Measurements from ENCODE around the gene ANKRD45. TPM values are rescaled to one million over a fixed set of nuclear protein-coding genes. Genes with fewer than 3 reads are reported as not detected.

Gene ANKRD45
- total and polyA plus RNA-seq, 2 of the 8 experiments (the other 6 are each of a cell fraction or from before 2014, with no cell fraction given) = 0.41 to 2.8 TPM

DNA sequence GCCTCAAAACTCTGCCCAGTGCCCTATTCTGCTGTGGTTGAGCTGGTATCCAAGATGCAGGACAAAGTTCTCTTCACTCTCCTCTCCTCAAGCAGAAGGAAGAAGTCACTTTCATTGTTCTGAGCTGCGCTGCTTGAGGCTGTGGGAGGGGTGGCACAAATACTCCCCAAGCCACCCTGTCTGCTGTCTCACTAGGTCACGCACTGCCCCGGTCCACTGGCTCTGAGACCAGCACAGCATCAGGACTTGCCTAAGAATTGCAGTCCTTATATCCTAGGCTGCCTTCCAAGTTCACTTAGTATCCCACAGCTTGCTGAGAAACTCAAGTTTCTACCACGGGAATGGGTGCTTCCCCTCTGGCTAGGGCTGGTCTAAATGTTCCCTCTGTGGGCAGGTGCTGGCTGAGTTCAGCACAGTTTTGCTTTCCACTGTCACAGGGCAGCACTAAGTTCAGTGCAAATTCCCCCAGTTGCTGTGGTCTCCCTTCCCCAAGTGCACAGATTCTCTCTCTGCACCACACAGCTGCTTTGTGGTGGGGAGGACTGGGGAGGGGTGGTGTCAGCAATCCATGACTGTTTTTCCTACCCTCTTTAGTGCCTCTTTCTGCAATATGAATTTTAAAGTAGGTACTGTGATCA lies 99.2 kb downstream of the ANKRD45 start:
- H3K4me3 ChIP-seq (ENCODE audit: extremely low read depth in 1 of 4, insufficient read depth in 2 of 4, low read depth in 3 of 4, low read length in 4 of 4) = no peak overlapping the region
- H3K18ac ChIP-seq (ENCODE audit: extremely low read depth, low read length) = no peak overlapping the region
- no peak overlapping the region for H3K14ac ChIP-seq (ENCODE audit: insufficient read length)
- no peaks in the 10 kb centered on the region for H3K36me3 ChIP-seq (ENCODE audit: control insufficient read depth in 2 of 4, insufficient read depth in 4 of 4, low read length in 3 of 4)
- 87% methylated on average over 4 of the region's 4 CpGs; no CpG with 5 or more reads in 1 of the 2 experiments for WGBS, 2 experiments (ENCODE audit: extremely low coverage in 1 of 2, insufficient coverage in 1 of 2, insufficient read length in 1 of 2, insufficient replicate concordance in 2 of 2, low coverage in 1 of 2, low lambda C conversion rate in 2 of 2, missing lambda C conversion rate in 1 of 2)
- H4K8ac ChIP-seq (ENCODE audit: extremely low read depth, insufficient read depth, low read length) = no peak overlapping the region
- H4K20me1 ChIP-seq (replicated peaks in 1 of 2; ENCODE audit: control insufficient read depth in 1 of 2, insufficient read depth in 2 of 2, low read length in 2 of 2) = no peaks in the 10 kb centered on the region
- H2BK15ac ChIP-seq (ENCODE audit: low read length) = no peak overlapping the region
- H3K4me1 ChIP-seq (replicated peaks in 1 of 4; ENCODE audit: control insufficient read depth in 3 of 4, insufficient read depth in 4 of 4, low read length in 3 of 4) = no peaks in the 10 kb centered on the region
- H2BK20ac ChIP-seq (ENCODE audit: low read length) = no peak overlapping the region
- no peak overlapping the region for H3K4ac ChIP-seq (replicated peaks; ENCODE audit: insufficient read length, low read depth, low read length)
- H3K79me2 ChIP-seq (ENCODE audit: control insufficient read depth in 1 of 2, insufficient read depth in 2 of 2, low read length in 2 of 2) = no peaks in the 10 kb centered on the region
- H2AK5ac ChIP-seq (ENCODE audit: low read depth, low read length) = no peak overlapping the region
- no peaks in the 10 kb centered on the region for H3K9me3 ChIP-seq (ENCODE audit: insufficient read depth in 2 of 2, low read depth in 1 of 2, low read length in 1 of 2)
- H3K27ac ChIP-seq (ENCODE audit: low read depth, low read length) = no peak overlapping the region
- H3K23ac ChIP-seq (ENCODE audit: insufficient read length) = no peak overlapping the region
- H3K9ac ChIP-seq (replicated peaks in 1 of 4; ENCODE audit: extremely low read depth in 1 of 4, low read depth in 3 of 4, low read length in 3 of 4) = no peak overlapping the region
- CTCF ChIA-PET (ENCODE audit: partially characterized antibody) = no interaction called here
- DNase-seq (ENCODE audit: low read depth in 1 of 2, low spot score in 2 of 2) (no peak), FAIRE-seq (no peak)
- H3K4me2 ChIP-seq (ENCODE audit: insufficient read depth in 1 of 2, low read depth in 2 of 2, low read length in 2 of 2) = no peak overlapping the region
- no peak overlapping the region for H2BK5ac ChIP-seq (ENCODE audit: low read depth, low read length)
- H3K27me3 ChIP-seq (replicated peaks in 1 of 4; ENCODE audit: control insufficient read depth in 3 of 4, extremely low read depth in 1 of 4, insufficient read depth in 3 of 4, low read length in 3 of 4) = no peaks in the 10 kb centered on the region
- no peak for TF ChIP-seq SIRT6 (IDR thresholded peaks at IDR 0.05; ENCODE audit: low read length)
- TF ChIP-seq TEAD4 (IDR thresholded peaks at IDR 0.05; ENCODE audit: low read depth, low read length) = no peak
- TF ChIP-seq ZNF274 (IDR thresholded peaks at IDR 0.05; ENCODE audit: borderline replicate concordance, extremely low read depth, low read length) = no peak
- no peak for TF ChIP-seq ASH2L (IDR thresholded peaks at IDR 0.05; ENCODE audit: low read length)
- TF ChIP-seq POLR2AphosphoS5 (IDR thresholded peaks at IDR 0.05; ENCODE audit: low read depth, low read length) = no peak
- no peak for TF ChIP-seq TBP (IDR thresholded peaks at IDR 0.05; ENCODE audit: low read depth, low read length)
- no peak for TF ChIP-seq SIX5 (IDR thresholded peaks at IDR 0.05; ENCODE audit: low read depth, low read length)
- TF ChIP-seq, protein P1, sequence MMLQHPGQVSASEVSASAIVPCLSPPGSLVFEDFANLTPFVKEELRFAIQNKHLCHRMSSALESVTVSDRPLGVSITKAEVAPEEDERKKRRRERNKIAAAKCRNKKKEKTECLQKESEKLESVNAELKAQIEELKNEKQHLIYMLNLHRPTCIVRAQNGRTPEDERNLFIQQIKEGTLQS (IDR thresholded peaks at IDR 0.05; ENCODE audit: insufficient read depth, low read depth, low read length) = no peak
- no peak overlapping the region for H2BK120ac ChIP-seq (replicated peaks; ENCODE audit: low read depth, low read length)
- H2AFZ ChIP-seq (ENCODE audit: low read length) = 0 out of 2 replicates have a peak overlapping the region, but pooled peaks have one; percentile 50
- H3K56ac ChIP-seq (replicated peaks; ENCODE audit: insufficient read length, low read depth, low read length) = no peak overlapping the region
- H4K5ac ChIP-seq (ENCODE audit: insufficient read length, low read depth, low read length) = no peak overlapping the region
- POLR2A ChIA-PET (ENCODE audit: partially characterized antibody) = no interaction called here
- H4K91ac ChIP-seq (replicated peaks; ENCODE audit: insufficient read length, low read length) = no peak overlapping the region
- H3K23me2 ChIP-seq (ENCODE audit: low read depth, low read length) = no peaks in the 10 kb centered on the region
- H2BK12ac ChIP-seq (ENCODE audit: low read depth, low read length) = no peak overlapping the region
- H3K79me1 ChIP-seq (ENCODE audit: low read depth, low read length) = no peaks in the 10 kb centered on the region
